Stimulated activated naive CD8-positive, alpha-beta T cell treated with anti-CD3 and anti-CD28 coated beads, Interleukin-15, Interleukin-2, amounts not matched to agents 100 U/mL and 50 U/mL, for 24 hours (primary cell): ENCODE measurements around the gene PDE2A.

Source experiments
- ATAC-seq: fragments of 150-1000 bp; cut with Tn5 transposase; one replicate; pipeline ENCODE4 v1.10.0; 2021
- DNase-seq: peaks from one replicate; pipeline ENCODE4 v3.0.0; 2021

The PDE2A gene

DNA sequence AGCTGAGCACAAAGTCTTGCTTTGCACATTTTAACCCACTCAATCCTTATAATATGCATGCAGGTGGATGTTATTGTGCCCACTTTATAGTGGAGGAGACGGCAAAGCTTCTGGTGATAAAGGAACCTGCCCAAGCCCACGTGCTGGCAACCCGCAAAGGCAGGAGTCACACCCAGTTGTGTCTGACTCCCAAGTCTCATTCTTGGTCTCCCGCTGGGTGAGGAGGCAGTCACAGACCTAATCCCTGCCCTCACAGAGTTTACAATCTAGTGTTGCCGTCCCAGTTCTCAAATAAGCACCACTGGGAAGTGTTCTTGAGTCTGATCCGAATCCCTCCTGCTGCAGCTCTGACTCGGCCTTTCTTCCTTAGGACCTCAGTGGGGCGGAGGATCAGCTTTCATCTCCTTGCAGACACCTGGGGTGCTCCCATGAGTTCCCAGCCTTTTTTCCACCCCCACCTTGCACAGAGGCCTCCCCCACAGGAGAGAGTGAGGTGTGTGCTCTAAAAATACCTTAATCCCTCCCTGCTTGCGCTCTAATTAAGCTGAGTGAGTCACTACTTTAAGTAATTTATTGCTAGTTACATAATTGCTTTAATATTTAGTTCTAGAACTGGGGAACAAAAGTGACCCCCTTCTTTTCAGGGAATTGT, 15.1 kb downstream of the PDE2A start:
- ATAC-seq = no peak
- no peak for DNase-seq

GRCh38 chr11:72657411-72658100, 16.7 kb downstream of the PDE2A start:
- ATAC-seq (no peak), DNase-seq (no peak)

DNA sequence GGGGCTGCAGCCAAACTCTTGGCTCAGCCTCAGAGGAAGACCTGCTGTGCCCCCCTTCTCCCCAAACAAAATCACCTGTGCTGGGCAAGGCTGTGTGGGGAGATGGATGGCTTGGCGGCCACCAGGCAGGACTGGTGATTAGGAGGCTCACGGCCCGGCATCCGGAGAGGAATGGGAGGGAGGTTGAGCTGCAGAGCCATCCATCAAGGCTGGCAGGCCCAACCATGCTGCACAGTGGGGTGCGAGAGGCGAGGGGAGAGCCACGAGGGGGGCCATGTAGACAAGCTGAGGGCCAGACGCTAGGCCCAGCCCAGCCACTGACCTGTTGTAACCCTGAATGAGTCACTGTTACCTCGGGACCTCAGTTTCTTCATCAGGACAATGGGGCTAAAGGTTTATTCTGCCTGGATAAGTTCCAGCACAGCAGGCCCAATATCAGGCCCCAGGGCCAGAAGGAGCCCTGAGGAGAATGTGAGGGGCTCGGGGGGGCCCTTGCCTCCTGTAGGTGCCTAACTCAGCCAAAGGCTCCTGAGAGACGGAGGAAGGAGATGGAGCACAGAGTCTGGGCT, 18.2 kb downstream of the PDE2A start:
- DNase-seq (no peak), ATAC-seq (no peak)

GRCh38 chr11:72655014-72655413, 19.2 kb downstream of the PDE2A start:
- ATAC-seq (no peak), DNase-seq (no peak)

- DNase-seq (no peak), ATAC-seq (no peak)
Observed at GRCh38 chr11:72653649-72654048, 20.6 kb downstream of the PDE2A start.

DNA sequence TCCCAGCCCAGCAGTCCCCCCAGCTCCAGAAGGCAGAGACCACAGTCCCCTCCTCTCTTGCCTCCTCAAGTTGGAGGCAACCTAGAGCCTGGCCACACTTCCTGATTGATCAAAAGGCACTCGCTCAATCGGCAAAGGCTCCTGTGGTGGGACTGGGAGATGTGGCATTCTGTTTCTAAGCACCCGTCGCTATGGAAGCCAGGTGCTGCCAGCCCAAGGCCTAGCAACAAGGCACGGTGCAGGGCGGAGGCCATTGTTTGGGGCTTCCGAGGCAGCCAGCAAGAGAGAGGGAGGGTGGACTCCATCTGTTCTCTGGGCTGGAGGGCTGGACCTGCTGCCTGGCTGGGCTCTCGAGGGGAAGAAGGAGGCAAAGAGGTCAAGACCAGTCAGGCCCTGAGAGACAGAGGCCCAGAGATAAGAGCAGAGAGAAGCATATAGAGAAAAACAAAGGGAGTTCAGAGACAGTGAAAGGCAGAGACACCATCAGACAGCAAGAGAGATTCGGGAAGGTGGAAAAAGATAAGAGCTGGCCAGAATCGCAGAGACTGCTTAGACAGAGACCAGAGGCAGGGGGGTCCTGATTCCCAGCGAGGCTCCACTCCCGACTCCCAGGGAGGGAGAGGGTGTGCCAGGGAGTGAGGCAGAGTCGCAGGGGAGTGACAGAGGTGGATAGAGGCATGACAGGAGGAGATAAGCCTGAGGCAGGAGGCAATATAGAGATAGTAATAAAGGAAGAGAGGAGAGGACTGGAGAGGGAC, 21.2 kb downstream of the PDE2A start:
- DNase-seq = no peak
- ATAC-seq = no peak

- ATAC-seq (no peak), DNase-seq (no peak)
Observed at GRCh38 chr11:72652133-72652532, 22.1 kb downstream of the PDE2A start.

DNA sequence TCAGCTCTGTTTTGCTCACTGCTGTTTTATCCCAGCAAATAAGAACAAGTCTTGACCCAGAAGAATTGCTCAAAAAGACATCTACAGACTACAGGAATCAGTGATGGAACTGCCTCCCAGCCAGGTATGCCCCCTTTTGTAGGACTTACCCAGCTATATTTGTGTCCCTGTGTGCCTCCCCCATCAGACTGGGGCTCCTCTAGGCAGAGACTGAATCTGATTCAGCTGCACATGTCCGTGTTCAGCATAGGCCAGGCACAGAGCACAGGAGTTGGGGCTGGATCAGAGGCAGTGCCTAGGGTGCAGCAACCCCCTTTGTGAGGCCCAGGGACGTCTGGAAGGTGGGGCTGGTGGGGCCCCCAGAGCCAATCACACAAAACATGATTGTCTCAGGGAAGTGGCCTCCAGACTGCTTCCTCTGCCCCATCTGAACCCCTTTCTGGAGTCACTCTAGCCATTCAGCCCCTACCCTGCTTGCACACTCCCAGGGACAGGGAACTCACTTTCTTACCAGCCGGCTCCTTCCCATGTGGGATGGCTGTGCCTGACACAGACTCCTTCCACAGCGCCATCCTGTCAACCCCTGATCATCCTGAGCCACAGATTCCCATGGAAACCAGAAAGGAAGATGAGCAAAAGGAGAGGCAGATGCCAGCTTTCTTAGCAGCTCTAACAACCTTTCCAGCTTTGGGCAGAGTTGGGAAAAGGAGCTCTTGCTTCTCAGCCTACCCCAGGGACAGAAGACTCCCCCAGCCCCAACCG, 24.8 kb downstream of the PDE2A start:
- ATAC-seq (no peak), DNase-seq (no peak)

- ATAC-seq (no peak), DNase-seq (no peak)
Observed at GRCh38 chr11:72648384-72649136, 25.7 kb downstream of the PDE2A start.

DNA sequence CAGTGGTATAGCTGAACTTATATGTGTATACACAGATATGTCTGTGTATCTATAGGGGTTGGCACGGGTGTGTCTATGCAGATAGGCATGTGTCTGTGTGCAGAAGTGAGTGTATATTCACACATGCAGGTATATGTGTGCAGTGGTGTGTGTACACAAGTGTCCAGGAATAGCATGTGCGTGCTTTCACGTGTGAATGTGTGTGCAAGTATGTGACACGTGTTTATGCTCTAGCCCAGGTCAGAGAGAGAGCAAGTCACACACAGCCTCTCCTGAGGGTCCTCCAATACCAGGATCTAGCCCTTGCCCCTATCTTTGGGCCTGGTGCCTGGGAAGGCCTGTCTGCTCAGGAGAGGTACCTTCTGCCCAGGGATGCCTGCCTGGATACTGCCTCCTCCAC, 26.3 kb downstream of the PDE2A start:
- no peak for ATAC-seq
- DNase-seq = no peak

DNA sequence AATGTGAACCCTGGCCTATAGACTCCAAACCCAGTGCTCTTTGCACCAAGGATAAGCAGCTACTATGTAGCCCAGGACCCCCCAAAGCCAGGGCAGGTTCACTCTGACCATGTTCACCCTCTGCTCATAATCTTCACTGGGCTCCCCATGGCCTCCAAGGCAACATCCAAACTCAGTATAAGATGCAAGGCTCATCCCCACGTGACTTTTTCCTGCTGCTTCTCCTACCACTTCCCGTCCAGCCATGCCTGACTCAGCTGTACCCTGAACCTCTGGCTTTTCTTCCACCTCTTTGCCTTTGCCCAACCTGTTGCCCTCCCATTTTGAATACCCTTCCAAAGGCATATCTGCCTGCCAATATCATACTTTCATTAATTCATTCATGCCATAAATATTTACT, 27.8 kb downstream of the PDE2A start:
- ATAC-seq (no peak), DNase-seq (no peak)

GRCh38 chr11:72646024-72646423, 28.2 kb downstream of the PDE2A start:
- DNase-seq (no peak), ATAC-seq (no peak)

- DNase-seq (no peak), ATAC-seq (no peak)
Observed at GRCh38 chr11:72643547-72643946, 30.7 kb downstream of the PDE2A start.

DNA sequence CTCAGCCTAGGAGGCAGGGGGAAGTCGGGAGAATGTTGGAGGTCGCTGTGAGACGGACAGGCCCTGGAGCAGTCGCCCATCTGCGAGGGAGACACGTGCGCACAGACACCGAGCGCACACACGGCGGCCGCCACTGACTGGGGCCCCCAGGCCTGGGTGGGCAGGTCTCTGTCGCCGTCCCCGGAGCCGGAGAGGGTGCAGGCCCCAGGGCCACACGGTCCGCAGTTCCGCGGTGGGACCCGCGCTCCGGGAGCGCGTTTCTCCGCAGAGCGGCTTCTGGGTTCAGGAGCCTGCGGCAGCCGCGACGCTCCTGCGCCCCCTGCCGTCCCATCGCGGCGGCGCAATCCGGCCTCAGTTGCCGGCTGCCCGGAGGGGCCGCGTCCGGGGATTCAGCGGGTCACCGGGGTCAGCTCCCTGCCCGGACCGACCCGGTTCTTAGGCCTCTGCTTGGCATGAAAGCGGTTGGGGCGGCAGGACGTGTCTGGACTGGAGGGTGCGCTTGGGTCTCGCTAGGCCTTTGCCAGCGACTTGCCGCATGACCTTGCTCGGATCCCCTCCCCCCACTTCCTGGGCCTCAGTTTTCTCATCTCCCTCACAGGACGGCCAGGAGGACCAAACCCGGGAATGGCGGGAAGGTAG, 31.2 kb downstream of the PDE2A start:
- peak; percentile 79 for DNase-seq
- ATAC-seq = peak; percentile 77

GRCh38 chr11:72642043-72642883, 32.0 kb downstream of the PDE2A start:
- ATAC-seq = peak; percentile 38
- DNase-seq = peak; percentile 18

DNA sequence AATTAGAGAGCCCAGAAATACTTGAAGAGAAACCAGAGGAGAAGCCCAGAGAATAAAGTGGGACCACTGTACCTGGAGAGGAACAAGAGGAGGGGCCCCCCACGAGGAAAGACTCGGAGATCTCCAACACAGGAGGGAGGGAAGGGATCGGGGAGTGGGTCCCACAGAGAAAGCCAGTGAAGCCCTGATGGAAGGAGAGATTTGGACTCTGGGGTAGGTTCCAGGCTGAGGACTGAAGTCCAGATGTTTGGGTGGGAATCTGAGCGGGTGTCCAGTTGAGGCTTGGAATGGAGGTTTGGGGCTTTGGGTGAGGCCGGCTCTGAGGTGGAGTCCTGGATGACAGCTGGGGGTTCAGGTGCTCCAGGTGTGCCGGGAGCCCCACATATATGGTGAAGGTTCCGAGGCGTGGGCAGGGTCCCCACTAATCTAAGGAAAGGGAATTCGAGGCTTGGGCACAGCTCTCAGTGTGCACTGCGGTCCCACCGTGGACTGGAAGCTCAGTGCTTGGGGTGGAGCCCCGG, 32.6 kb downstream of the PDE2A start:
- no peak for ATAC-seq
- no peak for DNase-seq

- no peak for DNase-seq
- ATAC-seq = no peak
Observed at GRCh38 chr11:72639502-72640375, 34.5 kb downstream of the PDE2A start.

- ATAC-seq (no peak), DNase-seq (no peak)
Observed at GRCh38 chr11:72637926-72638325, 36.3 kb downstream of the PDE2A start.

DNA sequence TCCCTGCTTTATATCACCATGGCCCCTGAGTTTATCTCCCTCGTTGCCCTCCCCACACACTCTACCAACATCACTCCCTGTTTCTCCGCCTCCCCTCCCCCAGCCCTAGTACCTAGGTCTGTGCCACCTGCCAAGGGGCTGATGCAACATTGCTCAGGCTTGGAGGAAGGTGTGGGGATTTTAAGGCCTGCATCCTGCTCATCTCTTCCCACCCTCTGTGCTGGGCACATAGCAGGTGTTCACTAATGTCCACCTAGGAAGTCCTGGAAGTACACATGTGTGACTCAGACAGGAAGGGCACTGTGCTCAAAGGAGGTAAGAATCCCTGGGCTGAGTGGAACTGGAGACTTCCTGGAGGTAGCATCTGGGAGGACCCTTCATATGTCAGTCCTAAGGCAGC, 37.0 kb downstream of the PDE2A start:
- no peak for ATAC-seq
- no peak for DNase-seq
